A549 (cell line): ENCODE measurements around the gene TTC7B. TPM values are rescaled to one million over a fixed set of nuclear protein-coding genes. Genes with fewer than 3 reads are reported as not detected.

Experiments used
- ATAC-seq, 2 experiments: fragments of 200-7000 bp in 1 of 2; fragments of >200 bp in 1 of 2; cut with Nextera tagmentation in 1 of 2; cut with Tn5 transposase in 1 of 2; 3 replicates each; pipeline versions ENCODE4 v1.8.0 to v1.9.1; 2018 to 2020; ENCODE audit warnings: mild to moderate bottlenecking in 1 of 2, moderate library complexity in 1 of 2
- CTCF ChIA-PET: fragments of 300-600 bp; sonication (Branson Sonifier 250); formaldehyde crosslinking; extraction: SDS; loops from one replicate; lab custom pipeline; 2021; ENCODE audit warnings: antibody characterized with exemption, inconsistent platforms; lab: Yijun Ruan, JAX
- POLR2A ChIA-PET: fragments of 350-600 bp; formaldehyde crosslinking; extraction: SDS; loops from one replicate; lab custom pipeline; 2021; ENCODE audit warnings: antibody characterized with exemption, inconsistent platforms; lab: Yijun Ruan, JAX
- DNase-seq, 2 experiments: peaks; one replicate each; pipeline versions ENCODE4 v3.0.0 to v3.0.0-alpha.2; 2011 to 2016; ENCODE audit warnings: low read depth in 1 of 2, low spot score in 1 of 2
- FAIRE-seq: peaks from 2 replicates; lab custom pipeline; 2011; peaks lifted over from hg19 to GRCh38; lab: Jason Lieb, UNC
- H3K27ac ChIP-seq, 2 experiments: fragments of >200 bp; sonication (Bioruptor Twin); formaldehyde crosslinking; 3 replicates each; pipeline ENCODE4 v1.5.1; 2016 to 2017
- H3K4me1 ChIP-seq: fragments of >200 bp; sonication (Bioruptor Twin); formaldehyde crosslinking; 3 replicates; pipeline ENCODE4 v1.6.1; 2016
- H3K4me2 ChIP-seq: fragments of >200 bp; sonication (Bioruptor Twin); formaldehyde crosslinking; 3 replicates; pipeline ENCODE4 v1.6.1; 2016
- H3K4me3 ChIP-seq: fragments of >200 bp; sonication (Bioruptor Twin); formaldehyde crosslinking; 3 replicates; pipeline ENCODE4 v1.5.1; 2016
- H3K9me3 ChIP-seq: fragments of >200 bp; sonication (Bioruptor Twin); formaldehyde crosslinking; 3 replicates; pipeline ENCODE4 v1.6.1; 2016
- BHLHE40 ChIP-seq: IDR thresholded peaks from 2 replicates; pipeline ENCODE4 v1.6.1; 2012; ENCODE audit warnings: low read depth, low read length, inconsistent platforms
- EHF ChIP-seq: fragments of 250-450 bp; sonication (Bioruptor Pico); IDR thresholded peaks from 2 replicates; pipeline ENCODE4 v1.5.0; 2020; ENCODE audit warnings: mild to moderate bottlenecking
- FOSB ChIP-seq: fragments of 250-450 bp; sonication (Bioruptor Pico); IDR thresholded peaks from 2 replicates; pipeline ENCODE4 v1.5.0; 2020; ENCODE audit warnings: mild to moderate bottlenecking, moderate library complexity
- HEYL ChIP-seq: fragments of 250-450 bp; sonication (Bioruptor Pico); IDR thresholded peaks from 2 replicates; pipeline ENCODE4 v1.8.0; 2021; ENCODE audit warnings: mild to moderate bottlenecking, moderate library complexity
- HOXB13 ChIP-seq: fragments of 250-450 bp; sonication (Bioruptor Pico); IDR thresholded peaks from 2 replicates; pipeline ENCODE4 v1.5.0; 2020; ENCODE audit warnings: low read depth, mild to moderate bottlenecking, moderate library complexity
- HOXB5 ChIP-seq: fragments of 250-450 bp; sonication (Bioruptor Pico); IDR thresholded peaks from 2 replicates; pipeline ENCODE4 v1.5.0; 2020; ENCODE audit warnings: mild to moderate bottlenecking, moderate library complexity
- JUN ChIP-seq, 2 experiments: fragments of >200 bp; sonication (Bioruptor Twin); formaldehyde crosslinking; IDR thresholded peaks; 2 replicates in 1 of 2; 3 replicates in 1 of 2; pipeline ENCODE4 v1.6.1; 2016 to 2017
- JUNB ChIP-seq: fragments of >200 bp; sonication (Bioruptor Twin); formaldehyde crosslinking; IDR thresholded peaks from 2 replicates; pipeline ENCODE4 v1.6.1; 2016
- KDM1A ChIP-seq: fragments of 200-600 bp; sonication (generic); IDR thresholded peaks from 2 replicates; pipeline ENCODE4 v1.6.1; 2016; ENCODE audit warnings: low read depth, mild to moderate bottlenecking
- KDM5A ChIP-seq: fragments of 200-600 bp; sonication (generic); IDR thresholded peaks from 2 replicates; pipeline ENCODE4 v1.6.1; 2016; ENCODE audit warnings: antibody characterized with exemption, mild to moderate bottlenecking
- MAZ ChIP-seq: fragments of 150-350 bp; IDR thresholded peaks from 2 replicates; pipeline ENCODE4 v1.6.1; 2014; ENCODE audit warnings: antibody characterized with exemption, low read depth, low read length, borderline replicate concordance
- MYC ChIP-seq: IDR thresholded peaks from 2 replicates; pipeline ENCODE4 v1.6.1; 2012; ENCODE audit warnings: mild to moderate bottlenecking, inconsistent platforms, low read length, improper control_type of control experiment, borderline replicate concordance
- NFE2L2 ChIP-seq: fragments of 150-350 bp; conservative IDR thresholded peaks from 2 replicates; pipeline ENCODE4 v1.6.1; 2014; ENCODE audit warnings: low read length
- NR3C1 ChIP-seq: fragments of >200 bp; sonication (Bioruptor Twin); formaldehyde crosslinking; IDR thresholded peaks from 3 replicates; pipeline ENCODE4 v1.6.1; 2017
- RCOR1 ChIP-seq: fragments of 150-350 bp; IDR thresholded peaks from 2 replicates; pipeline ENCODE4 v1.6.1; 2014; ENCODE audit warnings: antibody characterized with exemption, low read length, low read depth
- RNF2 ChIP-seq: fragments of 200-600 bp; sonication (generic); IDR thresholded peaks from 2 replicates; pipeline ENCODE4 v1.6.1; 2016; ENCODE audit warnings: low read depth, mild to moderate bottlenecking, antibody characterized with exemption, moderate library complexity, borderline replicate concordance
- SMC3 ChIP-seq: fragments of >200 bp; sonication (Bioruptor Twin); formaldehyde crosslinking; IDR thresholded peaks from 3 replicates; pipeline ENCODE4 v1.6.1; 2018; ENCODE audit warnings: inconsistent platforms
- SREBF2 ChIP-seq: fragments of 450-650 bp; IDR thresholded peaks from 2 replicates; pipeline ENCODE4 v1.6.1; 2014; ENCODE audit warnings: mild to moderate bottlenecking, moderate library complexity
- TFCP2L1 ChIP-seq: fragments of 250-450 bp; sonication (Bioruptor Pico); IDR thresholded peaks from 2 replicates; pipeline ENCODE4 v1.5.0; 2021; ENCODE audit warnings: mild to moderate bottlenecking
- TP53 ChIP-seq: fragments of 250-450 bp; sonication (Bioruptor Pico); IDR thresholded peaks from 2 replicates; pipeline ENCODE4 v1.5.0; 2021; ENCODE audit warnings: mild to moderate bottlenecking, moderate library complexity
- ZSCAN20 ChIP-seq: fragments of 250-450 bp; sonication (Bioruptor Pico); IDR thresholded peaks from 2 replicates; pipeline ENCODE4 v1.8.0; 2022; ENCODE audit warnings: mild to moderate bottlenecking, moderate library complexity
- WGBS: methylation state at CpG from one replicate; pipeline ENCODE4 v1.1.6; 2017; ENCODE audit errors: missing lambda C conversion rate; 5-methylcytosine and 5-hydroxymethylcytosine counted together
- polyA plus RNA-seq, 4 experiments: library from polyadenylated mRNA; depleted of rRNA in 3 of 4; stranded (reverse); fragments of >200 nt; fragmentation: RNase III in 1 of 4; extraction: RNeasy Plus Mini Kit Qiagen cat#74134 plus additional on column Dnase treatment in 1 of 4; gene quantifications; 2 replicates in 3 of 4; 3 replicates in 1 of 4; pipeline ENCODE4 v1.2.3, GENCODE V29; 2011 to 2017
- TF ChIP-seq, protein P1 (sequence below): IDR thresholded peaks from 2 replicates; pipeline ENCODE4 v1.6.1; 2012
- TF ChIP-seq, protein P2 (sequence below): fragments of >200 bp; sonication (Bioruptor Twin); formaldehyde crosslinking; IDR thresholded peaks from 3 replicates; pipeline ENCODE4 v1.6.1; 2016
- TF ChIP-seq, protein P3 (sequence below): fragments of 150-350 bp; IDR thresholded peaks from 2 replicates; pipeline ENCODE4 v1.6.1; 2014; ENCODE audit warnings: low read depth, mild to moderate bottlenecking, low read length
- TF ChIP-seq, protein P4 (sequence below): fragments of 250-450 bp; sonication (Bioruptor Pico); IDR thresholded peaks from 2 replicates; pipeline ENCODE4 v1.5.0; 2020; ENCODE audit warnings: low read depth, mild to moderate bottlenecking, moderate library complexity
- TF ChIP-seq, protein P5 (sequence below): fragments of 200-600 bp; sonication (generic); IDR thresholded peaks from 2 replicates; pipeline ENCODE4 v1.6.1; 2016; ENCODE audit warnings: antibody characterized with exemption, mild to moderate bottlenecking, moderate library complexity
- TF ChIP-seq, protein P6 (sequence below): fragments of >200 bp; sonication (Bioruptor Twin); formaldehyde crosslinking; IDR thresholded peaks from 3 replicates; pipeline ENCODE4 v1.5.1; 2016

The TTC7B gene
- polyA plus RNA-seq, 2 of the 4 experiments (the other 2 are of a cell fraction): 16.6 to 28.0 TPM

GRCh38 chr14:90560558-90560957 lies 255.7 kb downstream of the TTC7B start:
- ChIA-PET POLR2A (no interaction called here), CTCF (interaction anchor here (0.6 to 1.6 kb wide), 4 partner anchors 12 to 1936 kb away, joined by 3 to 4 read pairs (median 3); no protein-coding TSS in a partner anchor)
- Histone ChIP-seq H3K4me3 (no peak overlapping the region), H3K4me2 (no peak overlapping the region), H3K9me3 (no peaks in the 10 kb centered on the region), H3K27ac (no peak overlapping the region), H3K4me1 (no peaks in the 10 kb centered on the region)
- DNase-seq (no peak), ATAC-seq (no peak), FAIRE-seq (no peak)
- WGBS: 58% methylated on average over 4 of the region's 4 CpGs
- TF ChIP-seq NFE2L2 (no peak), RNF2 (no peak), KDM5A (no peak), TP53 (CRISPR knock-in tag) (no peak), MYC (no peak), FOSB (CRISPR knock-in tag) (no peak), HOXB5 (no peak), BHLHE40 (no peak), MAZ (no peak), KDM1A (no peak), JUNB (no peak), NR3C1 (no peak)
- TF ChIP-seq, protein P1, sequence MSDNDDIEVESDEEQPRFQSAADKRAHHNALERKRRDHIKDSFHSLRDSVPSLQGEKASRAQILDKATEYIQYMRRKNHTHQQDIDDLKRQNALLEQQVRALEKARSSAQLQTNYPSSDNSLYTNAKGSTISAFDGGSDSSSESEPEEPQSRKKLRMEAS: no peak
- TF ChIP-seq, protein P2, sequence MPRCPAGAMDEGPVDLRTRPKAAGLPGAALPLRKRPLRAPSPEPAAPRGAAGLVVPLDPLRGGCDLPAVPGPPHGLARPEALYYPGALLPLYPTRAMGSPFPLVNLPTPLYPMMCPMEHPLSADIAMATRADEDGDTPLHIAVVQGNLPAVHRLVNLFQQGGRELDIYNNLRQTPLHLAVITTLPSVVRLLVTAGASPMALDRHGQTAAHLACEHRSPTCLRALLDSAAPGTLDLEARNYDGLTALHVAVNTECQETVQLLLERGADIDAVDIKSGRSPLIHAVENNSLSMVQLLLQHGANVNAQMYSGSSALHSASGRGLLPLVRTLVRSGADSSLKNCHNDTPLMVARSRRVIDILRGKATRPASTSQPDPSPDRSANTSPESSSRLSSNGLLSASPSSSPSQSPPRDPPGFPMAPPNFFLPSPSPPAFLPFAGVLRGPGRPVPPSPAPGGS: no peak
- TF ChIP-seq, protein P3, sequence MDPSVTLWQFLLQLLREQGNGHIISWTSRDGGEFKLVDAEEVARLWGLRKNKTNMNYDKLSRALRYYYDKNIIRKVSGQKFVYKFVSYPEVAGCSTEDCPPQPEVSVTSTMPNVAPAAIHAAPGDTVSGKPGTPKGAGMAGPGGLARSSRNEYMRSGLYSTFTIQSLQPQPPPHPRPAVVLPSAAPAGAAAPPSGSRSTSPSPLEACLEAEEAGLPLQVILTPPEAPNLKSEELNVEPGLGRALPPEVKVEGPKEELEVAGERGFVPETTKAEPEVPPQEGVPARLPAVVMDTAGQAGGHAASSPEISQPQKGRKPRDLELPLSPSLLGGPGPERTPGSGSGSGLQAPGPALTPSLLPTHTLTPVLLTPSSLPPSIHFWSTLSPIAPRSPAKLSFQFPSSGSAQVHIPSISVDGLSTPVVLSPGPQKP: no peak
- TF ChIP-seq, protein P4, sequence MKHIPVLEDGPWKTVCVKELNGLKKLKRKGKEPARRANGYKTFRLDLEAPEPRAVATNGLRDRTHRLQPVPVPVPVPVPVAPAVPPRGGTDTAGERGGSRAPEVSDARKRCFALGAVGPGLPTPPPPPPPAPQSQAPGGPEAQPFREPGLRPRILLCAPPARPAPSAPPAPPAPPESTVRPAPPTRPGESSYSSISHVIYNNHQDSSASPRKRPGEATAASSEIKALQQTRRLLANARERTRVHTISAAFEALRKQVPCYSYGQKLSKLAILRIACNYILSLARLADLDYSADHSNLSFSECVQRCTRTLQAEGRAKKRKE (CRISPR knock-in tag): no peak

- ChIA-PET CTCF (interaction anchor here (0.6 to 1.6 kb wide), 4 partner anchors 13 to 1936 kb away, joined by 3 to 4 read pairs (median 3); no protein-coding TSS in a partner anchor), POLR2A (no interaction called here)
- Histone ChIP-seq H3K9me3 (no peaks in the 10 kb centered on the region), H3K27ac (no peak overlapping the region), H3K4me2 (no peak overlapping the region), H3K4me3 (no peak overlapping the region), H3K4me1 (no peaks in the 10 kb centered on the region)
- ATAC-seq (no peak), DNase-seq (no peak), FAIRE-seq (no peak)
- WGBS: 82% methylated on average over 16 of the region's 16 CpGs
- no peak for TF ChIP-seq SREBF2
- TF ChIP-seq, protein P1: no peak
- TF ChIP-seq EHF (CRISPR knock-in tag): no peak
- no peak for TF ChIP-seq TFCP2L1 (CRISPR knock-in tag)
- no peak for TF ChIP-seq NR3C1
- no peak for TF ChIP-seq ZSCAN20 (CRISPR knock-in tag)
- TF ChIP-seq, protein P5, sequence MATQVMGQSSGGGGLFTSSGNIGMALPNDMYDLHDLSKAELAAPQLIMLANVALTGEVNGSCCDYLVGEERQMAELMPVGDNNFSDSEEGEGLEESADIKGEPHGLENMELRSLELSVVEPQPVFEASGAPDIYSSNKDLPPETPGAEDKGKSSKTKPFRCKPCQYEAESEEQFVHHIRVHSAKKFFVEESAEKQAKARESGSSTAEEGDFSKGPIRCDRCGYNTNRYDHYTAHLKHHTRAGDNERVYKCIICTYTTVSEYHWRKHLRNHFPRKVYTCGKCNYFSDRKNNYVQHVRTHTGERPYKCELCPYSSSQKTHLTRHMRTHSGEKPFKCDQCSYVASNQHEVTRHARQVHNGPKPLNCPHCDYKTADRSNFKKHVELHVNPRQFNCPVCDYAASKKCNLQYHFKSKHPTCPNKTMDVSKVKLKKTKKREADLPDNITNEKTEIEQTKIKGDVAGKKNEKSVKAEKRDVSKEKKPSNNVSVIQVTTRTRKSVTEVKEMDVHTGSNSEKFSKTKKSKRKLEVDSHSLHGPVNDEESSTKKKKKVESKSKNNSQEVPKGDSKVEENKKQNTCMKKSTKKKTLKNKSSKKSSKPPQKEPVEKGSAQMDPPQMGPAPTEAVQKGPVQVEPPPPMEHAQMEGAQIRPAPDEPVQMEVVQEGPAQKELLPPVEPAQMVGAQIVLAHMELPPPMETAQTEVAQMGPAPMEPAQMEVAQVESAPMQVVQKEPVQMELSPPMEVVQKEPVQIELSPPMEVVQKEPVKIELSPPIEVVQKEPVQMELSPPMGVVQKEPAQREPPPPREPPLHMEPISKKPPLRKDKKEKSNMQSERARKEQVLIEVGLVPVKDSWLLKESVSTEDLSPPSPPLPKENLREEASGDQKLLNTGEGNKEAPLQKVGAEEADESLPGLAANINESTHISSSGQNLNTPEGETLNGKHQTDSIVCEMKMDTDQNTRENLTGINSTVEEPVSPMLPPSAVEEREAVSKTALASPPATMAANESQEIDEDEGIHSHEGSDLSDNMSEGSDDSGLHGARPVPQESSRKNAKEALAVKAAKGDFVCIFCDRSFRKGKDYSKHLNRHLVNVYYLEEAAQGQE: no peak
- TF ChIP-seq, protein P6, sequence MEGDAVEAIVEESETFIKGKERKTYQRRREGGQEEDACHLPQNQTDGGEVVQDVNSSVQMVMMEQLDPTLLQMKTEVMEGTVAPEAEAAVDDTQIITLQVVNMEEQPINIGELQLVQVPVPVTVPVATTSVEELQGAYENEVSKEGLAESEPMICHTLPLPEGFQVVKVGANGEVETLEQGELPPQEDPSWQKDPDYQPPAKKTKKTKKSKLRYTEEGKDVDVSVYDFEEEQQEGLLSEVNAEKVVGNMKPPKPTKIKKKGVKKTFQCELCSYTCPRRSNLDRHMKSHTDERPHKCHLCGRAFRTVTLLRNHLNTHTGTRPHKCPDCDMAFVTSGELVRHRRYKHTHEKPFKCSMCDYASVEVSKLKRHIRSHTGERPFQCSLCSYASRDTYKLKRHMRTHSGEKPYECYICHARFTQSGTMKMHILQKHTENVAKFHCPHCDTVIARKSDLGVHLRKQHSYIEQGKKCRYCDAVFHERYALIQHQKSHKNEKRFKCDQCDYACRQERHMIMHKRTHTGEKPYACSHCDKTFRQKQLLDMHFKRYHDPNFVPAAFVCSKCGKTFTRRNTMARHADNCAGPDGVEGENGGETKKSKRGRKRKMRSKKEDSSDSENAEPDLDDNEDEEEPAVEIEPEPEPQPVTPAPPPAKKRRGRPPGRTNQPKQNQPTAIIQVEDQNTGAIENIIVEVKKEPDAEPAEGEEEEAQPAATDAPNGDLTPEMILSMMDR: no peak
- TF ChIP-seq JUNB: no peak
- no peak for TF ChIP-seq JUN (IDR thresholded peaks at IDR 0.05)
- no peak for TF ChIP-seq HEYL
- no peak for TF ChIP-seq RCOR1
- no peak for TF ChIP-seq SMC3
- TF ChIP-seq HOXB13 (CRISPR knock-in tag): no peak
- TF ChIP-seq, protein P3: no peak
Observed at GRCh38 chr14:90559811-90560492, 256.3 kb downstream of the TTC7B start.
